HEK293T (cell line): ENCODE measurements around the gene DCUN1D4.

ENCODE experiments used
- ARNT ChIP-seq: fragments of 450-650 bp; IDR thresholded peaks from 2 replicates; pipeline ENCODE4 v1.6.1; 2017; ENCODE audit warnings: mild to moderate bottlenecking
- BHLHE40 ChIP-seq: fragments of 450-650 bp; IDR thresholded peaks from 2 replicates; pipeline ENCODE4 v1.6.1; 2016; ENCODE audit warnings: mild to moderate bottlenecking, moderate library complexity, borderline replicate concordance
- L3MBTL2 ChIP-seq: fragments of 450-650 bp; conservative IDR thresholded peaks from 2 replicates; pipeline ENCODE4 v1.6.1; 2016; ENCODE audit warnings: mild to moderate bottlenecking
- SP1 ChIP-seq: fragments of 450-650 bp; IDR thresholded peaks from 2 replicates; pipeline ENCODE4 v1.6.1; 2017

DNA sequence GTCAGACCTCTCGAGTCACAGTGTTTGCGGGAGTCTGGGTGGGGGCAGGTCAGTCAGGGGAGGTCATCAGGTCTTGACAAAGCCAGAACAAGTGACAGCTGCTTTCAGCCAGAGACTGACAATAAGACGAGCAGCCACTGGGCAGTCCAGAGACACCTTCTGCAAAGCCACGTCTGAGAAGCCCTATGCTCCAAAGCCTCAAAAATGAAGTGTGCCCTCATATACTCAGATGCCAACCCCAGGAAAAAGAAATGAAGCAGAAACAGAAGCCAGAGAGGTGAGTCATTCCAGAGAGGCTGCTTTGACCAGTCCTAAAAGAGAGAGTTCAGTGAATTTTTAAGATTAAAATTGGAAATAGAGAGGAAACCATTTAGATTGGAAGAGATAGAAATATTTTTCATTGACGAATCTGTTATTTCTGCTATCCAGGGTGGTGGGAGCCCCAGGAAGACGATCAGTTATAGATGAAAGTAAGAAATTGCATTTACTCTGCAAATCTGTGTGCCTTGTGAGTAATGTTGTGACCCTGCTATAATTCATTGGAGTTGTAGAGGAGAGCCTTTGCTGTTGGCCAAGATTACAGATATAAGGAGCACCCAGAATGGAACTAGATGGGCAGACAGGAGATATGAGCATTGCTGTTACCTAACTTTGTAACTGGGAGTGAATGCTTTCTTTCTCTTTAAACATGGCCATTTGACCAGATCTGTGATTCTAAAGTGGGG is 99.3 kb downstream of the DCUN1D4 start:
- TF ChIP-seq BHLHE40 (no peak), ARNT (no peak), SP1 (no peak), L3MBTL2 (no peak)
